Ovary (tissue), 9 donors: ENCODE data around the gene TAS1R1. TPM values are rescaled to one million over a fixed set of nuclear protein-coding genes. Genes with fewer than 3 reads are reported as not detected.

ENCODE experiments used
- DNase-seq, 5 donors: peaks; one replicate each; pipeline ENCODE4 v3.0.0-alpha.2; 2019 to 2020
- H3K27ac ChIP-seq, 2 donors: fragments of 200-600 bp; one replicate each; pipeline versions ENCODE4 v1.5.1 to v1.8.0; 2019 to 2022
- H3K27me3 ChIP-seq: fragments of 200-600 bp; one replicate; pipeline ENCODE4 v1.8.0; 2022
- H3K36me3 ChIP-seq: fragments of 200-600 bp; sonication (generic); one replicate; pipeline ENCODE4 v1.5.1; 2019
- H3K4me1 ChIP-seq: one replicate; pipeline ENCODE4 v1.8.1; 2013; ENCODE audit warnings: mild to moderate bottlenecking, moderate library complexity; ENCODE audit not compliant: insufficient read depth
- H3K4me3 ChIP-seq: fragments of 200-600 bp; sonication (generic); one replicate; pipeline ENCODE4 v1.5.1; 2017
- H3K9me3 ChIP-seq, 2 donors: fragments of 200-600 bp in 1 of 2; sonication (generic) in 1 of 2; one replicate each; pipeline versions ENCODE4 v1.5.1 to v1.8.1; 2013 to 2019; ENCODE audit warnings: mild to moderate bottlenecking in 1 of 2, moderate library complexity in 1 of 2
- EP300 ChIP-seq: sonication (generic); formaldehyde crosslinking; IDR thresholded peaks from one replicate; pipeline ENCODE4 v1.6.1; 2017; ENCODE audit warnings: antibody characterized with exemption
- POLR2A ChIP-seq: fragments of 450-650 bp; IDR thresholded peaks from one replicate; pipeline ENCODE4 v1.6.1; 2017; ENCODE audit warnings: antibody characterized with exemption, mild to moderate bottlenecking, moderate library complexity
- WGBS, 3 donors: extraction: QIAGEN DNeasy Blood & Tissue Kit in 1 of 3; methylation state at CpG; one replicate each; pipeline versions ENCODE4 v1.1.5 to v1.1.7; 2013 to 2017; 5-methylcytosine and 5-hydroxymethylcytosine counted together
- intact Hi-C, 4 donors: fragments of 100-400 bp; cut with DNase I; formaldehyde crosslinking; loops; one replicate each; pipeline versions ENCODE4 v1.11.0 to v1.15.1; 2022 to 2023
- polyA plus RNA-seq, 2 donors: library from polyadenylated mRNA; stranded (reverse); fragments of 200-250 nt in 1 of 2; fragments of 350-450 nt in 1 of 2; fragmentation: Illumina TruSeq in 1 of 2; extraction: RNeasy Lipid Tissue Mini Kit (QIAGEN cat#74804) in 1 of 2; gene quantifications; one replicate each; pipeline ENCODE4 v1.2.3, GENCODE V29; 2013 to 2014
- total RNA-seq, 7 donors: library from RNA; depleted of rRNA in 2 of 7; stranded (reverse); fragments of >200 nt in 2 of 7; fragmentation: NEBNext Ultra II Directional in 3 of 7; extraction: Animal tissue kit (Norgen Biotek cat#: 25700) in 3 of 7; gene quantifications; one replicate each; pipeline versions ENCODE4 v1.1.0 to v1.2.4, GENCODE V29; 2016 to 2023
- TF ChIP-seq, protein P1 (sequence below), 3 donors: fragments of 450-650 bp in 2 of 3; fragments of 200-600 bp in 1 of 3; IDR thresholded peaks; one replicate each; pipeline versions ENCODE4 v1.5.1 to v1.8.0; 2016 to 2022; ENCODE audit warnings: antibody characterized with exemption in 3 of 3, mild to moderate bottlenecking in 1 of 3
- donor health status: DM: no; HTN: no; CAD: no; lungs with moderate emphysema.
- donor health status: DM: no; HTN: no; CAD: no.
- donor health status: Bipolar disorder and iron deficiency.
- donor health status: DM: yes; HTN: yes; CAD: no.
- donor health status: DM: no; HTN: no; CAD: no.
- donor health status: DM: yes; HTN: yes; CAD: no.

The TAS1R1 gene
- total and polyA plus RNA-seq, 9 donors, result 0.20 to 0.74 (median 0.33) TPM; not detected in 3

- intact Hi-C loops, result loop anchor here in 1 of 4 donors (5.0 kb wide), 2 partner anchors 53 to 812 kb away; no protein-coding TSS in a partner anchor
- H3K4me3 ChIP-seq, result no peak overlapping the region
- no peaks in the 10 kb centered on the region for H3K9me3 ChIP-seq
- H3K27me3 ChIP-seq, result no peaks in the 10 kb centered on the region
- peaks cover 5% of the 10 kb centered on the region for H3K4me1 ChIP-seq
- H3K27ac ChIP-seq, result no peak overlapping the region
- DNase-seq, result no peak
- no peak for TF ChIP-seq EP300
- TF ChIP-seq POLR2A, result no peak
- TF ChIP-seq, protein P1, sequence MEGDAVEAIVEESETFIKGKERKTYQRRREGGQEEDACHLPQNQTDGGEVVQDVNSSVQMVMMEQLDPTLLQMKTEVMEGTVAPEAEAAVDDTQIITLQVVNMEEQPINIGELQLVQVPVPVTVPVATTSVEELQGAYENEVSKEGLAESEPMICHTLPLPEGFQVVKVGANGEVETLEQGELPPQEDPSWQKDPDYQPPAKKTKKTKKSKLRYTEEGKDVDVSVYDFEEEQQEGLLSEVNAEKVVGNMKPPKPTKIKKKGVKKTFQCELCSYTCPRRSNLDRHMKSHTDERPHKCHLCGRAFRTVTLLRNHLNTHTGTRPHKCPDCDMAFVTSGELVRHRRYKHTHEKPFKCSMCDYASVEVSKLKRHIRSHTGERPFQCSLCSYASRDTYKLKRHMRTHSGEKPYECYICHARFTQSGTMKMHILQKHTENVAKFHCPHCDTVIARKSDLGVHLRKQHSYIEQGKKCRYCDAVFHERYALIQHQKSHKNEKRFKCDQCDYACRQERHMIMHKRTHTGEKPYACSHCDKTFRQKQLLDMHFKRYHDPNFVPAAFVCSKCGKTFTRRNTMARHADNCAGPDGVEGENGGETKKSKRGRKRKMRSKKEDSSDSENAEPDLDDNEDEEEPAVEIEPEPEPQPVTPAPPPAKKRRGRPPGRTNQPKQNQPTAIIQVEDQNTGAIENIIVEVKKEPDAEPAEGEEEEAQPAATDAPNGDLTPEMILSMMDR (IDR thresholded peaks at IDR 0.05), result no peak
- WGBS, 3 donors, result 66 to 74% (median 70%) methylated on average over 21 of the region's 21 CpGs
- no peaks in the 10 kb centered on the region for H3K36me3 ChIP-seq
Measured at GRCh38 chr1:6584126-6585080, 29.3 kb downstream of the TAS1R1 start.

- DNase-seq, result no peak
- Histone ChIP-seq H3K27me3 (no peaks in the 10 kb centered on the region), H3K4me1 (peaks cover 5% of the 10 kb centered on the region), H3K9me3 (no peaks in the 10 kb centered on the region), H3K36me3 (no peaks in the 10 kb centered on the region), H3K4me3 (no peak overlapping the region), H3K27ac (no peak overlapping the region)
- 68 to 72% (median 69%) methylated on average over 12 of the region's 12 CpGs for WGBS, 3 donors
- TF ChIP-seq EP300, result no peak
- no peak for TF ChIP-seq POLR2A
- TF ChIP-seq, protein P1 (IDR thresholded peaks at IDR 0.05), result no peak
- intact Hi-C loops, result no loop called here
Measured at GRCh38 chr1:6585081-6585722, 30.1 kb downstream of the TAS1R1 start.

DNA sequence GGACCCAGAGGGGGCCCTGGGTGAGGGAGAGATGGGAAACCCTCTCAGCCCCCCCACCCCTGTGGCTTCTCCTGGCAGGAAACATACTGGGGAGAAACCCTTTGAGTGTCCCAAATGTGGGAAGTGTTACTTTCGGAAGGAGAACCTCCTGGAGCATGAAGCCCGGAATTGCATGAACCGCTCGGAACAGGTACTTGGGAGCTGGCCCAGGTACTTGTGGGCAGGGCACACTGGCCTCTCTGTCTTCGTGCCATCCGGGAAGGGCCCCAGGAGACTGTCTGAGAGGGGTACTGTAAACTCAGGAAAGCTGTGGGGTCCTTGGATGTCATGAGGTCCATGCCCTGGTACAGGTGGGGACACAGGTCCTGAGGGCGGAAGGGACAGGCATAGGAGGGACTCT is 30.7 kb downstream of the TAS1R1 start:
- 84 to 89% (median 87%) methylated on average over 7 of the region's 7 CpGs for WGBS, 3 donors
- no peaks in the 10 kb centered on the region for H3K36me3 ChIP-seq

GRCh38 chr1:6586404-6586816 is 31.3 kb downstream of the TAS1R1 start:
- H3K4me1 ChIP-seq, result peaks cover 1% of the 10 kb centered on the region
- H3K27me3 ChIP-seq, result no peaks in the 10 kb centered on the region
- TF ChIP-seq EP300, result no peak
- TF ChIP-seq POLR2A, result no peak
- TF ChIP-seq, protein P1 (IDR thresholded peaks at IDR 0.05), result no peak
- 59 to 78% (median 70%) methylated on average over 11 of the region's 11 CpGs for WGBS, 3 donors
- H3K4me3 ChIP-seq, result no peak overlapping the region
- intact Hi-C loops, result no loop called here
- no peaks in the 10 kb centered on the region for H3K9me3 ChIP-seq
- no peak overlapping the region for H3K27ac ChIP-seq
- H3K36me3 ChIP-seq, result no peaks in the 10 kb centered on the region
- no peak for DNase-seq

More for the DNA sequence above, 30.7 kb downstream of the TAS1R1 start:
- DNase-seq, result no peak
- Histone ChIP-seq H3K4me1 (peaks cover 1% of the 10 kb centered on the region), H3K4me3 (no peak overlapping the region), H3K9me3 (no peaks in the 10 kb centered on the region), H3K27ac (no peak overlapping the region), H3K27me3 (no peaks in the 10 kb centered on the region)
- TF ChIP-seq EP300, result no peak
- TF ChIP-seq, protein P1 (IDR thresholded peaks at IDR 0.05), result no peak
- TF ChIP-seq POLR2A, result no peak
- intact Hi-C loops, result no loop called here
